ENCODE results near the gene THADA.

DNA sequence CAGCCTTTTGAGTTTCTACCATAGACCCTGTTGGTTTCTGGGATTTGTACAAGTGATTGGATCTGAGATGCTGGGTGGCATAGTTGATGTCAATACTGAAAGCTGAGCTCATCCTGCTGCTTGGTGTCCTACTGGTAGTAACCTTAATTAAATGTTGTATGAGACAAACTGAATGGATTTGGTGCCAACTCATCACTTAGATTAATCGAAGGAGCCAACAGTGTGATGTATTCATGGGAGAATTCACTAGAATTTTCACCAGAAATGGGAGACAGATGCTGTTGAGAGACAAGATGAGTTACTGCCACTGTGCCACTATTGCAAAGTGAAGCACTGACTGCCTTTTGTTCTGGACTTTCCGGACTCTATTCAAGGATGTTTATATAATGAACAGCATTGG lies 158.5 kb downstream of the THADA start:
- TF ChIP-seq, protein P1, sequence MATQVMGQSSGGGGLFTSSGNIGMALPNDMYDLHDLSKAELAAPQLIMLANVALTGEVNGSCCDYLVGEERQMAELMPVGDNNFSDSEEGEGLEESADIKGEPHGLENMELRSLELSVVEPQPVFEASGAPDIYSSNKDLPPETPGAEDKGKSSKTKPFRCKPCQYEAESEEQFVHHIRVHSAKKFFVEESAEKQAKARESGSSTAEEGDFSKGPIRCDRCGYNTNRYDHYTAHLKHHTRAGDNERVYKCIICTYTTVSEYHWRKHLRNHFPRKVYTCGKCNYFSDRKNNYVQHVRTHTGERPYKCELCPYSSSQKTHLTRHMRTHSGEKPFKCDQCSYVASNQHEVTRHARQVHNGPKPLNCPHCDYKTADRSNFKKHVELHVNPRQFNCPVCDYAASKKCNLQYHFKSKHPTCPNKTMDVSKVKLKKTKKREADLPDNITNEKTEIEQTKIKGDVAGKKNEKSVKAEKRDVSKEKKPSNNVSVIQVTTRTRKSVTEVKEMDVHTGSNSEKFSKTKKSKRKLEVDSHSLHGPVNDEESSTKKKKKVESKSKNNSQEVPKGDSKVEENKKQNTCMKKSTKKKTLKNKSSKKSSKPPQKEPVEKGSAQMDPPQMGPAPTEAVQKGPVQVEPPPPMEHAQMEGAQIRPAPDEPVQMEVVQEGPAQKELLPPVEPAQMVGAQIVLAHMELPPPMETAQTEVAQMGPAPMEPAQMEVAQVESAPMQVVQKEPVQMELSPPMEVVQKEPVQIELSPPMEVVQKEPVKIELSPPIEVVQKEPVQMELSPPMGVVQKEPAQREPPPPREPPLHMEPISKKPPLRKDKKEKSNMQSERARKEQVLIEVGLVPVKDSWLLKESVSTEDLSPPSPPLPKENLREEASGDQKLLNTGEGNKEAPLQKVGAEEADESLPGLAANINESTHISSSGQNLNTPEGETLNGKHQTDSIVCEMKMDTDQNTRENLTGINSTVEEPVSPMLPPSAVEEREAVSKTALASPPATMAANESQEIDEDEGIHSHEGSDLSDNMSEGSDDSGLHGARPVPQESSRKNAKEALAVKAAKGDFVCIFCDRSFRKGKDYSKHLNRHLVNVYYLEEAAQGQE (tag by site-specific recombination; IDR thresholded peaks at IDR 0.05): no peak
- TF ChIP-seq, protein P2, sequence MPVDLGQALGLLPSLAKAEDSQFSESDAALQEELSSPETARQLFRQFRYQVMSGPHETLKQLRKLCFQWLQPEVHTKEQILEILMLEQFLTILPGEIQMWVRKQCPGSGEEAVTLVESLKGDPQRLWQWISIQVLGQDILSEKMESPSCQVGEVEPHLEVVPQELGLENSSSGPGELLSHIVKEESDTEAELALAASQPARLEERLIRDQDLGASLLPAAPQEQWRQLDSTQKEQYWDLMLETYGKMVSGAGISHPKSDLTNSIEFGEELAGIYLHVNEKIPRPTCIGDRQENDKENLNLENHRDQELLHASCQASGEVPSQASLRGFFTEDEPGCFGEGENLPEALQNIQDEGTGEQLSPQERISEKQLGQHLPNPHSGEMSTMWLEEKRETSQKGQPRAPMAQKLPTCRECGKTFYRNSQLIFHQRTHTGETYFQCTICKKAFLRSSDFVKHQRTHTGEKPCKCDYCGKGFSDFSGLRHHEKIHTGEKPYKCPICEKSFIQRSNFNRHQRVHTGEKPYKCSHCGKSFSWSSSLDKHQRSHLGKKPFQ (tag by site-specific recombination; IDR thresholded peaks at IDR 0.05): no peak
- no peak for TF ChIP-seq MEIS1 (CRISPR knock-in tag; IDR thresholded peaks at IDR 0.05; ENCODE audit: borderline replicate concordance)
- TF ChIP-seq, protein P3, sequence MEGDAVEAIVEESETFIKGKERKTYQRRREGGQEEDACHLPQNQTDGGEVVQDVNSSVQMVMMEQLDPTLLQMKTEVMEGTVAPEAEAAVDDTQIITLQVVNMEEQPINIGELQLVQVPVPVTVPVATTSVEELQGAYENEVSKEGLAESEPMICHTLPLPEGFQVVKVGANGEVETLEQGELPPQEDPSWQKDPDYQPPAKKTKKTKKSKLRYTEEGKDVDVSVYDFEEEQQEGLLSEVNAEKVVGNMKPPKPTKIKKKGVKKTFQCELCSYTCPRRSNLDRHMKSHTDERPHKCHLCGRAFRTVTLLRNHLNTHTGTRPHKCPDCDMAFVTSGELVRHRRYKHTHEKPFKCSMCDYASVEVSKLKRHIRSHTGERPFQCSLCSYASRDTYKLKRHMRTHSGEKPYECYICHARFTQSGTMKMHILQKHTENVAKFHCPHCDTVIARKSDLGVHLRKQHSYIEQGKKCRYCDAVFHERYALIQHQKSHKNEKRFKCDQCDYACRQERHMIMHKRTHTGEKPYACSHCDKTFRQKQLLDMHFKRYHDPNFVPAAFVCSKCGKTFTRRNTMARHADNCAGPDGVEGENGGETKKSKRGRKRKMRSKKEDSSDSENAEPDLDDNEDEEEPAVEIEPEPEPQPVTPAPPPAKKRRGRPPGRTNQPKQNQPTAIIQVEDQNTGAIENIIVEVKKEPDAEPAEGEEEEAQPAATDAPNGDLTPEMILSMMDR (tag by site-specific recombination; IDR thresholded peaks at IDR 0.05): no peak
- TF ChIP-seq KLF9 (tag by site-specific recombination; IDR thresholded peaks at IDR 0.05; ENCODE audit: low read depth): no peak
- TF ChIP-seq SP2 (tag by site-specific recombination; IDR thresholded peaks at IDR 0.05): no peak
- no peak for TF ChIP-seq ZBTB11 (tag by site-specific recombination; conservative IDR thresholded peaks at IDR 0.05; ENCODE audit: low read depth)
- TF ChIP-seq ZNF140 (tag by site-specific recombination; IDR thresholded peaks at IDR 0.05): no peak
- no peak for TF ChIP-seq ZBTB21 (tag by site-specific recombination; IDR thresholded peaks at IDR 0.05)
- no peak for TF ChIP-seq BCL11A (tag by site-specific recombination; IDR thresholded peaks at IDR 0.05; ENCODE audit: low read depth)
- TF ChIP-seq ZNF501 (tag by site-specific recombination; IDR thresholded peaks at IDR 0.05): no peak

Measured in HEK293 (cell line).